ENCODE results near the gene NRP2.

NRP2 gene

DNA sequence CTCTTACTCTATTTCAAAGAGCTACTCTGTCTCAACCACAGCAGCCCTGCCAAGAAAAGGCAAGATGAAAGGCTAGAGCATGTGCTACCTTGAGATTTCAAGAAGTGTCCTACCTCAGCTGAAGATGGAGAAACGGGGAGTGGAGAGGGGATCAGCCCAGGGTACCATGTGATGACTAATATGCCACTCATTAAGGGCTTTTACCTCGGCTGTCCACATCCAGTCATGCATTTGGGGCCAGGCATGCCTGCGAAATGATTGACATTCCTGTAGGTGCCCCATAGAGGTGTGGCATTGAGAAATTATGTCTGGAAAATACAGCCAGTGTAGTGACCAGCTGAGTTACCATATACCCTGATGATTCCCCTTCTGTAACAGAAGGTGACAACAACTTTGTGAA is 96.1 kb downstream of the NRP2 start:
- TF ChIP-seq, protein P1, sequence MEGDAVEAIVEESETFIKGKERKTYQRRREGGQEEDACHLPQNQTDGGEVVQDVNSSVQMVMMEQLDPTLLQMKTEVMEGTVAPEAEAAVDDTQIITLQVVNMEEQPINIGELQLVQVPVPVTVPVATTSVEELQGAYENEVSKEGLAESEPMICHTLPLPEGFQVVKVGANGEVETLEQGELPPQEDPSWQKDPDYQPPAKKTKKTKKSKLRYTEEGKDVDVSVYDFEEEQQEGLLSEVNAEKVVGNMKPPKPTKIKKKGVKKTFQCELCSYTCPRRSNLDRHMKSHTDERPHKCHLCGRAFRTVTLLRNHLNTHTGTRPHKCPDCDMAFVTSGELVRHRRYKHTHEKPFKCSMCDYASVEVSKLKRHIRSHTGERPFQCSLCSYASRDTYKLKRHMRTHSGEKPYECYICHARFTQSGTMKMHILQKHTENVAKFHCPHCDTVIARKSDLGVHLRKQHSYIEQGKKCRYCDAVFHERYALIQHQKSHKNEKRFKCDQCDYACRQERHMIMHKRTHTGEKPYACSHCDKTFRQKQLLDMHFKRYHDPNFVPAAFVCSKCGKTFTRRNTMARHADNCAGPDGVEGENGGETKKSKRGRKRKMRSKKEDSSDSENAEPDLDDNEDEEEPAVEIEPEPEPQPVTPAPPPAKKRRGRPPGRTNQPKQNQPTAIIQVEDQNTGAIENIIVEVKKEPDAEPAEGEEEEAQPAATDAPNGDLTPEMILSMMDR (conservative IDR thresholded peaks at IDR 0.05; ENCODE audit: low read length), result no peak
- no peak for TF ChIP-seq EZH2phosphoT487 (IDR thresholded peaks at IDR 0.05; ENCODE audit: borderline replicate concordance)

DNA sequence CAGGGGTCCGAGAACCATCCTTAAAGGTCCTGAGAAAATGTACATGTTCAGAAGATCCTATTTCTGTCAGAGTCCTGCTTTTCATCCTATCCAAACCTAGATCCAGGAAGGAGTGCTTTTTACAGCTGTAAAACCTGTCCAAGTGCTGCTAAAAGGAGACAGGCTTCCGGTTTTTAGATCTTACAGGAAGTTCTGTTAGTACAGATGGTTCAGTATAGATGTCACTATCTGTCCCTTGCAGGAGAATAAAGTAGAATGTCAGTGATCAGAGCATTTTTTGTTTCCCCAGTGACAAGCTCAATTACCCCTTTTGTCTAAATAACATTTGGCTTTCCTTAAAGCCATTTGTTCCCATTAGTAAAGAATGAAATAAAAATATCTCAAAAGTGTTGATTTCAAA is 98.3 kb downstream of the NRP2 start:
- Histone ChIP-seq H3K4me2 (ENCODE audit: low read depth, low read length, poor library complexity, severe bottlenecking) (peak overlapping the region; percentile 61), H3K36me3 (ENCODE audit: insufficient read depth, low read length) (no peaks in the 10 kb centered on the region), H3K79me2 (ENCODE audit: insufficient read depth, low read length) (no peaks in the 10 kb centered on the region), H3F3A (ENCODE audit: low read depth) (peaks cover 20% of the 10 kb centered on the region), H2AFZ (ENCODE audit: low read length) (no peak overlapping the region), H3K9ac (ENCODE audit: low read depth, low read length, poor library complexity, severe bottlenecking) (peak overlapping the region; percentile 68), H3K9me2 (replicated peaks; ENCODE audit: low read depth, low read length) (no peaks in the 10 kb centered on the region), H3K9me3 (ENCODE audit: insufficient read depth, low read depth, low read length) (no peaks in the 10 kb centered on the region), H3K4me3 (ENCODE audit: low read length, poor library complexity, severe bottlenecking) (peak overlapping the region; percentile 40), H4K20me1 (ENCODE audit: insufficient read depth, low read length, poor library complexity, severe bottlenecking) (no peaks in the 10 kb centered on the region), H3K27me3 (ENCODE audit: insufficient read depth, low read length, poor library complexity, severe bottlenecking) (no peaks in the 10 kb centered on the region), H3K4me1 (ENCODE audit: insufficient read depth, low read length, poor library complexity, severe bottlenecking) (peaks cover 69% of the 10 kb centered on the region)
- TF ChIP-seq, protein P1 (conservative IDR thresholded peaks at IDR 0.05; ENCODE audit: low read length), result no peak

More for the DNA sequence above, 96.1 kb downstream of the NRP2 start:
- no peak overlapping the region for H2AFZ ChIP-seq (ENCODE audit: low read length)
- no peaks in the 10 kb centered on the region for H3K79me2 ChIP-seq (ENCODE audit: insufficient read depth, low read length)
- no peaks in the 10 kb centered on the region for H3K9me2 ChIP-seq (replicated peaks; ENCODE audit: low read depth, low read length)
- no peak overlapping the region for H3K4me3 ChIP-seq (ENCODE audit: low read length, poor library complexity, severe bottlenecking)
- H3K9me3 ChIP-seq (ENCODE audit: insufficient read depth, low read depth, low read length), result no peaks in the 10 kb centered on the region
- H4K20me1 ChIP-seq (ENCODE audit: insufficient read depth, low read length, poor library complexity, severe bottlenecking), result no peaks in the 10 kb centered on the region
- H3F3A ChIP-seq (ENCODE audit: low read depth), result peaks cover 20% of the 10 kb centered on the region
- no peak overlapping the region for H3K4me2 ChIP-seq (ENCODE audit: low read depth, low read length, poor library complexity, severe bottlenecking)
- H3K4me1 ChIP-seq (ENCODE audit: insufficient read depth, low read length, poor library complexity, severe bottlenecking), result peaks cover 63% of the 10 kb centered on the region
- no peaks in the 10 kb centered on the region for H3K36me3 ChIP-seq (ENCODE audit: insufficient read depth, low read length)
- H3K27me3 ChIP-seq (ENCODE audit: insufficient read depth, low read length, poor library complexity, severe bottlenecking), result no peaks in the 10 kb centered on the region
- no peak overlapping the region for H3K9ac ChIP-seq (ENCODE audit: low read depth, low read length, poor library complexity, severe bottlenecking)

DNA sequence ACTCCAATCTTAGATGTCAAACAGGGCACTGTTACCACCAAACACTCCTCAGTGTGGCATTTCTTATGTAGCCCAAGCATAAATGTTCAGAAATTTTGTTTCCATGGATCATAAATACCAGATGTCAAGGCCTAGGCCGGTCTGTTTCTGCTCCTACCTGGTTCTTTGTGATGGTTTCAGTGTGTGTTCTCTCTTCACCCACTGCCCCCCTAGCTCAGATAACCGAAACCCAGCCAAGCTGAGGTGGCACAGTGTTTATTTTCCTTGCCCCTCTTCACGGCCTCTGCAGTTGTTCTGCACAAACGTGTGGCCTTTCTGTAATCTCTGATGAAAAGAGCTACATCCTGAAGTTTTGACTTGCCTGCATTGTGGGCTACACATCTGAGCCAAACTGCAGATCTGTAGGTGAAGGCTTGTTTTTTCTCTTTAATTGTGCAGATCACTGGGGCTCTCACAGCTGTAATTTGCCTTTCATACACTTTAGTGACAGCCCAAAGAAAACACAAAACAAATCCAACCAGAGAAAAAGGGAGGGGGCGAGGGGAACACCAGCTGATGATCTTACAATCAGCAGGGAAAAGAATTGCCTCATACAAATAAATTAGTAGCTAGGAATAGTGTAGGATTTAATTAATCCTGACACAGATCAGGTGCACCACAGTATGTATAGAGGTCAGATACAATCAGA is 99.1 kb downstream of the NRP2 start:
- H3K36me3 ChIP-seq (ENCODE audit: insufficient read depth, low read length), result no peaks in the 10 kb centered on the region
- H4K20me1 ChIP-seq (ENCODE audit: insufficient read depth, low read length, poor library complexity, severe bottlenecking), result no peaks in the 10 kb centered on the region
- H3K9ac ChIP-seq (ENCODE audit: low read depth, low read length, poor library complexity, severe bottlenecking), result peak overlapping the region; percentile 68
- peak overlapping the region; percentile 61 for H3K4me2 ChIP-seq (ENCODE audit: low read depth, low read length, poor library complexity, severe bottlenecking)
- H3K4me1 ChIP-seq (ENCODE audit: insufficient read depth, low read length, poor library complexity, severe bottlenecking), result peaks cover 69% of the 10 kb centered on the region
- H2AFZ ChIP-seq (ENCODE audit: low read length), result no peak overlapping the region
- no peaks in the 10 kb centered on the region for H3K79me2 ChIP-seq (ENCODE audit: insufficient read depth, low read length)
- no peaks in the 10 kb centered on the region for H3K9me2 ChIP-seq (replicated peaks; ENCODE audit: low read depth, low read length)
- H3F3A ChIP-seq (ENCODE audit: low read depth), result peaks cover 20% of the 10 kb centered on the region
- no peaks in the 10 kb centered on the region for H3K27me3 ChIP-seq (ENCODE audit: insufficient read depth, low read length, poor library complexity, severe bottlenecking)
- H3K9me3 ChIP-seq (ENCODE audit: insufficient read depth, low read depth, low read length), result no peaks in the 10 kb centered on the region
- peak overlapping the region; percentile 40 for H3K4me3 ChIP-seq (ENCODE audit: low read length, poor library complexity, severe bottlenecking)
- no peak for TF ChIP-seq EZH2phosphoT487 (IDR thresholded peaks at IDR 0.05; ENCODE audit: borderline replicate concordance)

DNA sequence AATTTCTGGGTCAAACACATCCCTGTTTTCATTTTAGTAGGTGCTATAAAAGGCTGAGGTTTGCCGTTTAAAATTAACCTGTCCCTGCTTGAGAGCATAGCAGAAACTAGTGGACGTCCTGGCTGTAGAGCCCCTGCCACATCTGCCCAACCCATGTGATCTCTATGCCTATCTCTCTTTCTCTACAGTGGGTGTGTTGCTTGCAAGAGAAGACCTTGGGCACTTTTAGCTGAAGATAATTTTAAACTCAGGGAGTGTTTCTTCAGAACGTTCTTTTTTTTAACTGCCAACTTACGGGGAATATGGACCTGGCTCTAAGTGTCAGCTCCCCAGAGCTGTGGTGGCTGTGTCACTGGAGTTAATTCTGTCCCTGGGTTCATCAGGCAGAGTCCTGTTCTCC is 100.6 kb downstream of the NRP2 start:
- Histone ChIP-seq H3K4me1 (ENCODE audit: insufficient read depth, low read length, poor library complexity, severe bottlenecking) (peaks cover 74% of the 10 kb centered on the region), H4K20me1 (ENCODE audit: insufficient read depth, low read length, poor library complexity, severe bottlenecking) (no peaks in the 10 kb centered on the region), H3K79me2 (ENCODE audit: insufficient read depth, low read length) (no peaks in the 10 kb centered on the region), H3K36me3 (ENCODE audit: insufficient read depth, low read length) (no peaks in the 10 kb centered on the region), H3F3A (ENCODE audit: low read depth) (peaks cover 20% of the 10 kb centered on the region), H3K9me2 (replicated peaks; ENCODE audit: low read depth, low read length) (no peaks in the 10 kb centered on the region), H3K9ac (ENCODE audit: low read depth, low read length, poor library complexity, severe bottlenecking) (peak overlapping the region; percentile 68), H3K27me3 (ENCODE audit: insufficient read depth, low read length, poor library complexity, severe bottlenecking) (no peaks in the 10 kb centered on the region), H2AFZ (ENCODE audit: low read length) (no peak overlapping the region), H3K4me2 (ENCODE audit: low read depth, low read length, poor library complexity, severe bottlenecking) (peak overlapping the region; percentile 61), H3K4me3 (ENCODE audit: low read length, poor library complexity, severe bottlenecking) (no peak overlapping the region), H3K9me3 (ENCODE audit: insufficient read depth, low read depth, low read length) (no peaks in the 10 kb centered on the region)
- TF ChIP-seq EZH2phosphoT487 (IDR thresholded peaks at IDR 0.05; ENCODE audit: borderline replicate concordance), result no peak
- TF ChIP-seq, protein P1 (conservative IDR thresholded peaks at IDR 0.05; ENCODE audit: low read length), result no peak
